GM18505 (cell line): ENCODE data around the gene TBC1D24.
"Not testable (repeated sequence)": the region's sequence is repeated elsewhere in the genome, so short reads cannot be mapped to it uniquely, and the experiment has no call there.

Source experiments
- ATAC-seq: cut with Tn5 transposase; IDR thresholded peaks from one replicate; pipeline ENCODE4 v1.9.1; 2021; ENCODE audit not compliant: unreplicated experiment
- POLR2A ChIP-seq: IDR thresholded peaks from 4 replicates; pipeline ENCODE4 v1.6.1; 2011; ENCODE audit warnings: borderline replicate concordance; ENCODE audit not compliant: insufficient read depth, insufficient read length; ENCODE audit errors: extremely low read depth

TBC1D24 gene

DNA sequence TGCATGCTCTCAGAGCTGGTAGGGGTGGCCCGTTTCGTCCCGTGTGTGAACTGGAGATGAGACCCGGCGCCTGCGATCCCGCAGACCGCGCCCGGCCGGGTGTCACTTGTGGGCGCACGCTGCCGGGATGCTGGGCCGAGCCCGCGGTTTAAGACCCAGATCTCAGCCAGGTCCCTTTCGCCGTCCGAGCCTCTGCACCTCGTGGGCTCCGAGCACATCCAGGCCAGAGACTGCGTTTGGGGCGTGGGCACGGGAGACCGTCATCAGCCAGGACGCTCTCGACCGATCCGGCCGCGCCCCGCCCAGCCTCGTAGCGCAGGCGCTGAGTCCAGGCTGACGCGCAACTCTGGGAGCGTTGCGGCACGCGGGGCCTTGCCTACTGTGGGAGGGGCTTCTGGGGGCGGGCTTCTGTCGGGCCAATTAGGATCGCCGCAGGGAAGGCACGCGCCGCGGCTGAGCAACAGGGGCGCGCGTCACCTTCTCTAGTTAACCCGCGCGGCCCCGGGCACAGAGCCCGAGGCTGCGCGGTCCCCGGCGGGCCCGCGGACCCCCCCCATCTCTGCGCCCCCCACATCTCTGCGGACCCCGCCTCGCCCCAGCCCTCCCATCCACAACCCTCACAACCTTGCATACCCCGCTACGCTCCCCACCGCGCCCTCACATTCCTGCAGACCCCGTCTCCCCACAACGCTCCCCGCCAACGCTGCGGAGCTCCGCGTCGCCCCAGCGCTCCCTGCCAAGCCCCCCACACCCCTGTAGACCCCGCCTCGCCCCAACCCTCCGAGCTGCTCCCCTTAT is 57.0 kb downstream of the TBC1D24 start:
- peak; percentile 70 for TF ChIP-seq POLR2A

DNA sequence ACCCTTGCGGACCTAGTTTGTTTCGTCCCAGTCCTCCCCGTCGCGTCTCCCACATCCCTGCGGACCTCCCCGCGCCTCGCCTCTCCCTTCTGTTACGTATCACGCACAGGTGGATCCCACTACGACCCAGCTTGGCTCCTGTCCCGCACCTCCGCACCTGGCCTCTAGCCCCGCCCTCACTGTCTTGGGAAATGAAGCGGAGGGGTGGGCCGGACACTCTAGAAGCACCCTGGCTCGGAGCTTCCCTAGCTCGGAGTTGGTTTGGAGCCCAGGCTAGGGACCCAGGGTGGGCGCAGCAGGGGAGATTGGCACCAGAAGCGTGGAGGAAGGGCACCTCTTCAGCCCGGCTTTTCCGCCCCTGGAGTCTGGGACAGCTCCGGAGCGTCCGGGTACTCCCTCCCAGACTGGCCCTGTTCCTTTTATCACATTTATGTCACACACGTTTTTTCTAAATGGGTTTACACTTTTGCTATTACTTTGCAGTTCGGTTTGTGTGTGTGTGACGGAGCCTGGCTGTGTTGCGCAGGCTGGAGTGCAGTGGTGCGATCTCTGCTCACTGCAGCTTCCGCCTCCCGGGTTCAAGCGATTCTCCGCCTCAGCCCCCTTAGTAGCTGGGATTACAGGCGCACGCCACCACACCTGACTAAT is 57.7 kb downstream of the TBC1D24 start:
- peak; percentile 28 for TF ChIP-seq POLR2A
- ATAC-seq, result no peak

More for the DNA sequence above, 57.0 kb downstream of the TBC1D24 start:
- peak; percentile 78 for ATAC-seq

DNA sequence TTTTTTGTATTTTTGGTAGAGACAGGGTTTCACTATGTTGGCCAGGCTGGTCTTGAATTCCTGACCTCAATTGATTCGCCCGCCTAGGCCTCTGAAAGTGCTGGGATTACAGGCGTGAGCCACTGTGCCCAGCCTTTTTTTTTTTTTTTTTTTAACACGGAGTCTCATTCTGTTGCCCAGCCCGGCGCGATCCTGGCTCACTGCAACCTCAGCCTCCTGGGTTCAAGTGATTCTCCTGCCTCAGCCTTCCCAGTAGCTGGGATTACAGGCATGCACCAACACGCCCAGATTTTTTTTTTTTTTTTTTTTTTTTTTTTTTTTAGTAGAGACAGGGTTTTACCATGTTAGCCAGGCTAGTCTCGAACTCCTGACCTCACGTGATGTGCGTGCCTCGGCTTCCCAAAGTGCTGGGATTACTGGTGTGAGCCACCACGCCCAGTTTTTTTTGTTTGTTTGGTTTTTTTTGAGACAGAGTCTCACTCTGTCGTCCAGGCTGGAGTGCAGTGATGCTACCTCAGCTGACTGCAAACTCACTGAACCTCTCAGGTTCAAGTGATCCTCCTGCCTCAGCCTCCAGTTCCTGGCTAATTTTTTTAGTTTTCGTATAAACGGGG is 58.3 kb downstream of the TBC1D24 start:
- not testable (repeated sequence) for ATAC-seq

DNA sequence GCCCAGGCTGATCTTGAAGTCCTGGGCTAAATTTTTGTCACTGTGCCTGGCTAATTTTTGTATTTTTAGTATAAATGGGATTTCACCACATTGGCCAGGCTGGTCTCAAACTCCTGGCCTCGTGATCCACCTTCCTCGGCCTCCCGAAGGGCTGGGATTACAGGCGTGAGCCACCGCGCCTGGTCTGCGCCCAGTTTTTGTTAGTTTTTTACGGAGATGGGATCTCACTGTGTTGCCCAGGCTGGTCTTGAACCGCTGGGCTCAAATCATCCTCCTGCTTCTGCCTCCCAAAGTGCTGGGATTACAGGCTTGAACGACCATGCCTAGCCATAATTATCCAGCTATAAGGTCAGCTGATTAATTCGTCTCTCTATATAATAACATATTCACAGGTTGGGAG is 59.0 kb downstream of the TBC1D24 start:
- no peak for TF ChIP-seq POLR2A

DNA sequence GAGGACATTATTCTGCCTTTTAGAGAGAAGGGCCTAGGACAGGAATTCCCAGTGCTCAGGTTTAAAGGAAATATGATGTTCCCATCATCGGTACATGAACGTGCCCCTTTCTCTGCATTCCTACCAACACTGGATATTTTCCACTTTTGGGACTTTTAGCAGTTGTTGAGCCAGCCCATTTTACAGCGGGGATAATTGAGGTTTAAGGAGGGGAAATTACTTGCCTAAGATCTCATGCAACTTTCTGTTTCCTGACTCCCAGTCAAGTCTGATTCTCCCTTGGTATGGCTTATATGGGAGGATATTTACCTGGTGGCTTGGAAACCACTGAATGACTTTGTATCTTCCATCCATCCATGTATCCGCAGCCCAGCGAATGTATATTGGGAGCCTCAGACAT is 59.4 kb downstream of the TBC1D24 start:
- ATAC-seq, result not testable (repeated sequence)

More for the DNA sequence above, 59.0 kb downstream of the TBC1D24 start:
- no peak for ATAC-seq

DNA sequence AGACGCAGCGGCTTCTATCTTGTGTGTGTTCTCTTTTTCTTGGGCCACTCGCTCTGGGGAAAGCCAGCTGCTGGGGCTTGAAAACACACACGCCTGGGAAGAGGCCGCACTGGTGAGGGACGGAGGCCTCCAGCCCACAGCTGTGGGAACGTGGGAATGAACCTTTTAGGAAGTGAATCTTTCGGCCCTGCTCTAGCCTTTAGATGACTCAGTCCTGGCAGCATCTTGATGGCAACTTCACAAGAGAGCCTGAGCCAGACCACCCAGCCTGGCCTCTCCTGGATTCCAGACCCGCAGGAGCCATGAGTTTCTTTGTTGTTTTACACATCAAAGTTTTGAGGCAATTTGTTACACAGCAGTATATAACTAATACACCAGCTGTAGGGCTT is 60.7 kb downstream of the TBC1D24 start:
- ATAC-seq, result no peak
- TF ChIP-seq POLR2A, result no peak

DNA sequence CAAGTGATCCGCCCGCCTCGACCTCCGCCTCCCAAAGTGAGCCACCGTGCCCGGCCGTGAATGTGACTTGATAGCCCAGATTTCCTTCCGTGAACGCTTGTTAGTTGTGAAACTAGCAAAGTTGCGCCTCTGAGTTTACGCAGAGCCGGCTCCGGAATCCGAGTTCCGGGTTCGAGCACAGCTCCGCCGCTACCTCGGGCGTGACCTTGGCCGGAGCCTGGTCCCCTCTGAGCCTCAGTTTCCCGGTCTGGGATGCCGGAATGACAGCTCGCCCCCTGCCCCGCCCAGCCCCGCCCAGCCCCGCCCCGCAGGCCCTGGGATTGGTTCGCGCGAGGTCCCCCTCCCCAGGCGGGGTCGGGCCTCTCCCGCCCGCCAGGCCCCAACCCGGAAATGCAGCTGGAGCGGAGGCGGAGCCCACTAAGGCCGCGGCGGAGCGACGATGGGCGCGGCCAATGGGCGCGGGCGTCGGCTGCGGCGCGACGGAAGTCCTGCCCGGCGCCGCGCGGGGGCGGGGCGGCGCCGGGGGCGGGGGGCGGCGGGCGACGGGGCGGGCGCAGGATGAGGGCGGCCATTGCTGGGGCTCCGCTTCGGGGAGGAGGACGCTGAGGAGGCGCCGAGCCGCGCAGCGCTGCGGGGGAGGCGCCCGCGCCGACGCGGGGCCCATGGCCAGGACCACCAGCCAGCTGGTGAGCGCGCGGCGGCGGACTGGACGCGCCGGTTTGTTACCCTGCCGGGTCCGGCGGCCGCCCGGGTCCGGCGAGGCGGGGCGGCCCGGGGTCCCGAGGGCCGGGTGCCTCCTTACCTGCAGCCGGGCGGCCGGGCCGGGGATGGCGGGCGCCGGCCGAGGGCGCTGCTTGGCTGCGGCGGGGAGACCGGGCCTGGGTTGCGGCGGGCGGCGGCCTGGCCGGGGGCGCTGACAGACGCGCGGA is 62.8 kb downstream of the TBC1D24 start, which contains the start of gene PDPK1:
TSS of gene PDPK1 (plus strand) at position 571 of the 929 bp plus-strand sequence. CDS start at position 663, 92 bp downstream.
- peak; percentile 59 for TF ChIP-seq POLR2A
- ATAC-seq, result peak; percentile 79

DNA sequence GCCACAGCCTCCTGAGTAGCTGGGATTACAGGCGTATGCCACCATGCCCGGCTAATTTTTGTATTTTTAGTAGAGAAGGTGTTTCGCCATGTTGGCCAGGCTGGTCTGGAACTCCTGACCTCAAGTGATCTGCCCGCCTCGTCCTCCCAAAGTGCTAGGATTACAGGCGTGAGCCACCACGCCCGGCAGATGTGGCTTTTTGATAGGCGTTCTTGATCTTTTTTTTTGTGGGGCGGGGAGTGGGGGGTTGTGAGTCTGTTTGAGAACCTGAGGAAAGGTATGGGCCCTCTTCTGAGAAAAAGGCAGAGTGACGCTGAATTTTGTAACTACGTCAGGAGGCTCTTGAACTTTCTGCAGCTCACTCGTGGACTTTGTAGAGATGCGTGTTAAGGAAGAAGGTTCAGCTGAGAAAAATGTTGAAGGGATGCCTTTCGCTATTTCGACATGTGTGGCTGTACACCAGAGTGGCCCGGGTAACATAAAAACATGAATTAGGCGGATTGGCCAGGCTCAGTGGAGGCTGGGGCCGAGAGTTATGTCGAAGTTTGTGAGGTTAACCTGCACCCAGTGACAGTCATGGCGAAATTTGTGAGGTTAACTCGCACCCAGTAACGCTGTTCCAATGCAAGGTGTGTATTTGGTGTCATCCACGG is 64.4 kb downstream of the TBC1D24 start:
- ATAC-seq, result not testable (repeated sequence)

DNA sequence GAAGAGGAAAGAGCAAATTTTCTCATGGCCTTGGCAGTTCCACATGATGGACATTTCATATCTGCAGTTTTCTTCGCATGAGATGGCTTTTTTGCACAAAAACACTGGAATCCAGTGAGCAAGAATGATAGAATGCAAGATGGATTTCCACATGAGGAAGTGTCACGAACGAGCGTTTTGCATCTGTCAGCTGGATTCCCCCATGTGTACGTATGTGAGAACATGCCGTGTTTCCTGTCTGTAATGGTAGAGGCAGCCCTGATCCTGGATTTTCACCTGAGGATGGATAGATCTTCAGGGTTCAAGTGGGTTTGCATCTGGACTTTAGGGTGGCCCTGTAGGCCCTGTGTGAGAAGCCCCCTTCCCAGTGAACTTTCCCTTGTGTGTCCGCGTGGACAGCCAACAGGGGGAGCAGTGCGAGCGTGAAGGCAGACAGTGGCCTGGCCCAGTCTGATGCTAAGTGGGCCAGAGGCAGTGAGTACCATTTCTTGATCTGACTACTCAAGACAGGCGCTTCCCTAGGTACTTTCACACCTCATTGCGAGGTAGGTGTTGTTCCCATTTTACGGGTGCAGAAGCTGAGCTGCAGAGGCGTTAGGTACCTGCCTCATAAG is 65.0 kb downstream of the TBC1D24 start:
- not testable (repeated sequence) for ATAC-seq

DNA sequence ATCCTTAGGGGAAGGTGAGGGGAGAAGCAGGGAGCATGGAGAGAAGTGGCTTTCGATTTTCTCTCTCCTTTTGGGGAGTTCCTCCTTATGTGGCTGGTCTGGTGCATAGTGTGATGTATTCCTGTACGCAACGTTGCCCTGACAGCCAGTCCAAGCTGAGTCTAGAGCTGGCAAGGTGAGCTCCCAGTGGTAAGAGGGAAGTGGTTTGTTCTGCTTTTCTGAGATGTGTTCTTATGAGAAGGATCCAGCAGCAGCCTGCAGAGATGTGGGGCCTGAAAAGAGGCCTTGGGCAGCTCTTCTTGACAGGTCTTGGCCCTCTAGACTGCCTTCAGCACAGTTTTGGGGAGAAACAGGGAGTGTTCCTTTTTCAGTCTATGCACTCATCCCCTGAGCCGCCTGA is 66.0 kb downstream of the TBC1D24 start:
- ATAC-seq, result not testable (repeated sequence)

DNA sequence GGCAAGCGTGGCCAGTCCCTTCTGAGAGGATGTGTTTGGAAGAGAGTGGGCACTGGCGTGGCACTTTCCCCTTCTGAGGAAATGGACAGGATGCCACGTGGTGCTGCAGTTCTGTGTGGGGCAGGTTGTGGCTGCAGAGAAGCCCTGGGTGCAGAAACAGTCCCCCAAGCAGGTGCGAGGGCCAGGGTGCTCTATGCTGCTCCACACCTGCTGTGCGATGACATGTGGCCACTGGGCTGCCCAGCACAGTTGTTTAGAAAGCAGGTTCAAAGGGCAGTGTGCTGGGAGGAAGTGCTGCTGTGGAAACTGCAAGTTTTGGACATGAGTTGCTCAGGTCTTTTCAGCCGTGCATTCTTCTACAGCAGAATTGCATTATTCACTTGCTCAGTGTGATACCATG is 66.5 kb downstream of the TBC1D24 start:
- not testable (repeated sequence) for ATAC-seq

DNA sequence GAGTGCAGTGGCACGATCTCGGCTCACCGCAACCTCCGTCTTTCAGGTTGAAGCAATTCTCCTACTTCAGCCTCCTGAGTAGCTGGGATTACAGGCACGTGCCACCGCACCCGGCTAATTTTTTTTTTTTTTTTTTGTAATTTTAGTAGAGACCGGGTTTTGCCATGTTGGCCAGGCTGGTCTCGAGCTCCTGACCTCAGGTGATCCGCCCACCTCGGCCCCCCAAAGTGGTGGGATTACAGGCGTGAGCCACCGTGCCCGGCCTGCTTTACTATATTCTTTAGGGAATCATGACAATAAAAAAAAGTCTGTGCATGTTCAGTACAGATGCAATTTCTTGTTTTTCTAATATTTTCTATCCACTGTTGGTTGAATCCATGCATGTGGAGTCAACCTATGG is 68.8 kb downstream of the TBC1D24 start:
- ATAC-seq, result not testable (repeated sequence)

DNA sequence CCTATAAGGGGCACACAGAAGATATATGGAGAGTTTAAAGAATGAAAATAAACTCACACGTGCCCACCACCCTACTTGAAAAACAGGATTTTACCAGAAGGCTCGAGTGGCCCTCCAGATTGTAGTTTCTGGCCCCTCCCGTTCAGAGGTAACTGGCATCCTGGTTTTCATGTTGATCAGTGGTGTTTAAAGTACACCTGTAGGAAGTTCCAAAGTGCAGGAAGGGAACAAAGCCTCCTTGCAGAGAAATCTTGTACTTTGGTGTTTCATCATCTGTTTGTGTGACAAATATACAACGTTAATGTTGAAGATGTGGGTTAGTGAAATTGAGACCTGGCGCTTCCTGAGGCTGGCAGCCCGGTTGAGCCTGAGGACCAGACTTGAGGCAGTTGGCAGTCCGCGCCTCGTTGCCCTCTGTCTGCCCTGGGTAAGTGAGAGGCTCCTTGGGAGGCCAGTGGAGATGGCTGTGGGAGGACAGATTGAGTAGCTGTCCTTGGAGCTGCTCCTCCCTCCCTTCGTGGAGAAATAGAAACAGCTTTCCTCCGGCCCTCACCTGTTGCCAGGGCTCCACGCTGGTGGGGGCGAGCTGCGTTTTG is 75.5 kb downstream of the TBC1D24 start:
- ATAC-seq, result not testable (repeated sequence)

DNA sequence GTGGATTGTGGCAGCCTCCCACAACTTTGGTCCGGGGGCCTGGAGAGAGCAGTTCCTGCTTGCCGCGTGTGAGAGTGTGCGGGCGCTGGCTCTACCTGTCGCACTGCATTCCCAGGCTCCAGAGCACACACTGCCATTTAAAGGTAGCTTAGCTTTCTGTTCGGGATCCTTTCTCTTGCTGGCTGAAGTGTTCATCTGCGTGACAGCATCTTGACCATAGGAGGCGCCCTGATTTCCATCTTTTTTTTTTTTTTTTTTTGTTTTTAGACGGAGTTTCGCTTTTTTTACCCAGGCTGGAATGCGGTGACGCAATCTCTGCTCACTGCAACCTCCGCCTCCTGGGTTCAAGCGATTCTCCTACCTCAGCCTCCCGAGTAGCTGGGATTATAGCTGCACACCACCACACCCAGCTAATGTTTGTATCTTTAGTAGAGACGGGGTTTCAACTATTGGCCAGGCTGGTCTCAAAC is 76.5 kb downstream of the TBC1D24 start:
- not testable (repeated sequence) for ATAC-seq

DNA sequence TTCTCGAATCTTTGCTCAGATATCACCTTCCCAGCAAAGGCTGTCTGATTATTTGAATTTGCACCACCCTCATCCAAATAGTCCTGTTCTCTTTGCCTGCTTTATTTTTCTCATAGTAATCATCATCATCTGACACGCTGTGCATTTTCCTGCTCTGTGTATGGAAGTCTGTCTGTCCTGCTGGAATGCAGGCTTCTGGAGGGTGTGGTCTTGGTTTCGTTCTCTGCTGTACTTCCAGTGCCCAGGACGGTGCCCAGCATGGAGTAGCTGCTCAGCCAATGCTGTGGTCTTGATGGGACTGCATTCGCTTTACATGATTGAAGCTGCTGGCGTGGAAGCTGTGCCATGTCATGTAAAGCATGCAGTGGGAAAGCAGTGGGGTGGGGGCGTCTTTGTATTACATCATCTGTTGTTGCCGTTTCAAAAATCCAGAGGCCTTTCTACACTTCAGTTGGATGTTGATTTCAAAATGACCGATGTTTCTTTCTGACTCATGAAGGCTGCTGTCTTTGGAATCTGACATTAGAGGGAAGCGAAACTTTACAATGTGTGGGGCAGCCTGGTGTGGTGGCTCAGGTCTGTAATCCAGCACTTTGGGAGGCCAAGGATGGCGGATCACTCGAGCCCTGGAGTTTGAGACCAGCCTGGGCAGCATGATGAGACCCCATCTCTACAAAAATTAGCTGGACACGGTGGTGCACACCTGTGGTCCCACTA is 79.9 kb downstream of the TBC1D24 start:
- not testable (repeated sequence) for ATAC-seq
